ENCODE results near the gene CLSTN2. TPM values are rescaled to one million over a fixed set of nuclear protein-coding genes. Genes with fewer than 3 reads are reported as not detected.

The CLSTN2 gene
- total and polyA plus RNA-seq, 2 of the 8 experiments (the other 6 are each of a cell fraction or from before 2014, with no cell fraction given) = 0.39 to 0.52 TPM

DNA sequence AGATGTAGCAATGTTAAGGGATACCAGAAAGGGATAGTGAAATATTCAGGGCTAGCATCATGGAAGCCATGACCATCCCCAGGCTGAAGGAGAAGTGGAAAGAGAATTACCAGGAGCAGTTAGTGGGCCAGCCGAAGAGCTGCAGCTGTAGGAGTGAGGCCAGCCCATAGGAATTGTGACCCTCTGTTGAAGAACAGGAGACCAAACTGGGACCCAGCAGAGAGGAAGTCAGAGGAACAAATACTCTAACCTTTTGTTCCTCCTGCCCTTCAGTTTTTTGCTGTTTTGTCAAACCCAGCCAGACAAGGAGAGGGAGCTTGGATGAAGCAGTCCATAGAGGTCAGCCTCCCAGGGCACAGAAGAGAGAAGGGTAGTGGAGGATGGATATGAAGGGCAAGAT, 115.4 kb downstream of the CLSTN2 start (continued):
- TF ChIP-seq CEBPB (IDR thresholded peaks at IDR 0.05; ENCODE audit: low read depth, low read length) = no peak

Data from H1 (cell line).